DMS 273 (cell line): ENCODE data around the gene CASP1.

ENCODE experiments used
- DNase-seq: peaks from one replicate; lab custom pipeline; 2025; ENCODE audit not compliant: unreplicated experiment; lab: John Stamatoyannopoulos, UW

The CASP1 gene

GRCh38 chr11:104992781-104993180 lies 42.2 kb downstream of the CASP1 start:
- no peak for DNase-seq

- no peak for DNase-seq
These were observed 43.0 kb downstream of the CASP1 start for GRCh38 chr11:104991994-104992393.

GRCh38 chr11:104984808-104985207 lies 50.1 kb downstream of the CASP1 start:
- no peak for DNase-seq

GRCh38 chr11:104979839-104980238 lies 55.1 kb downstream of the CASP1 start:
- no peak for DNase-seq
